HG02970 (cell line): ENCODE data around the gene GGT7.
"Not testable (repeated sequence)": the region's sequence is repeated elsewhere in the genome, so short reads cannot be mapped to it uniquely, and the experiment has no call there.

Experiments used
- ATAC-seq: cut with Tn5 transposase; IDR thresholded peaks from one replicate; pipeline ENCODE4 v1.9.1; 2021; ENCODE audit warnings: mild to moderate bottlenecking, moderate library complexity, moderate number of reproducible peaks; ENCODE audit not compliant: unreplicated experiment, low FRiP score

GGT7 gene

DNA sequence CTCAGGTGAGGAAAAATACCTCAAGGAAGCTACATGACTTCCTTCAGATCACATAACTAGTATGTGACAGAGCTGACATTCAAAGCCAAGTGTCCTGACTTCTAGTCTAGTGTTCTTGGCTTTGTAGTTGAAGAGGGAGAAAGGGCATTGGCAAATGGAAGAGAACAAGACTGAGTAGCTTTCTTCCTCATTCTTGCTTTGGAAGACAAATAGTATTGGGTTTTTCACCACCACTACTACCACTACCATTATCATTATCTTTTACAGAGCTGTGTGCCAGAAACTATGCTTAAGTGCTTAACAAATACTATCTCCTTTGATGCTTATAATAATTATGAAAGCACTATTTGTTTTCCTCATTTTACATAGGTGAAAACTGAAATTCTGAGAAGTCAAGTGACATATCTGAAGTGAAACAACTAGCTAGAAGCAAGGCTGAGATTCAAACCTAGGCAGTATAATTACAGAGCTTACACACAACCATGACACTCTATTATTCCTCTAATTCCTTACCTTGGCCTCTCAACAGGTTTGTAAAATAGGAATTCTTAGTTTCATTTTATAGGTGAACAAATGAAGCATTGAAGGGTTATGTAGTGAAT, 10.5 kb upstream of the GGT7 start:
- no peak for ATAC-seq

DNA sequence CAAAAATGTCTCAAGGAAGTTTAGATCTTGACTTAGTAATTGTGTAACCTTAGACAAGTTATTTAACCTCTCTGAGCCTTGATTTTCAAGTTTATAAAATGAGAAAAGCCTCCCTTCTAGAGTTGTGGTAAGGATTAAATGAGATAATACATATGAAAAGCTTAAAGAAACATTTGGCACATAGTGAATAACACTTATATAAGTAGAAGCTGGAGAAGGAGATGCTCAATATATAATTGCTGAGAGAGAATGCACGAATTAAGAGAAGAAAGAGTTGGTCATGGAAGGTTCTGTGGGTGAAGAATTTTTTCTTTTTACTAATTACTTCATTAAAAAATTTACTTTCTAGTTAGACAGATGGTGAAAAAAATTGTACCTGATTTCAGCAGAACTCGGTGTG, 9.0 kb upstream of the GGT7 start:
- ATAC-seq, result no peak

DNA sequence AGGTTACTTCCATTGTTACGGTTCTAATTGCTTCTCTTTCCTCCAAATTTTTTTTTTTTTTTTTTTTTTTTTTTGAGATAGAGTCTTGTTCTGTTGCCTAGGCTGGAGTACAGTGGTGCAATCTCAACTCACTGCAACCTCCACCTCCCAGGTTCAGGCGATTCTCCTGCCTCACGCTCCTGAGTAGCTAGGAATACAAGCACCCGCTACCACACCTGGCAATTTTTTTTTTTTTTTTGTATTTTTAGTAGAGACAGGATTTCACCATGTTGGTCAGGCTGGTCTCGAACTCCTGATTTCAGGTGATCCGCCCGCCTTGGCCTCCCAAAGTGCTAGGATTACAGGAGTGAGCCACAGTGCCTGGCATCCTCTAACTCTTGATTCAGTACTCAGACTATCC, 8.3 kb upstream of the GGT7 start:
- not testable (repeated sequence) for ATAC-seq

DNA sequence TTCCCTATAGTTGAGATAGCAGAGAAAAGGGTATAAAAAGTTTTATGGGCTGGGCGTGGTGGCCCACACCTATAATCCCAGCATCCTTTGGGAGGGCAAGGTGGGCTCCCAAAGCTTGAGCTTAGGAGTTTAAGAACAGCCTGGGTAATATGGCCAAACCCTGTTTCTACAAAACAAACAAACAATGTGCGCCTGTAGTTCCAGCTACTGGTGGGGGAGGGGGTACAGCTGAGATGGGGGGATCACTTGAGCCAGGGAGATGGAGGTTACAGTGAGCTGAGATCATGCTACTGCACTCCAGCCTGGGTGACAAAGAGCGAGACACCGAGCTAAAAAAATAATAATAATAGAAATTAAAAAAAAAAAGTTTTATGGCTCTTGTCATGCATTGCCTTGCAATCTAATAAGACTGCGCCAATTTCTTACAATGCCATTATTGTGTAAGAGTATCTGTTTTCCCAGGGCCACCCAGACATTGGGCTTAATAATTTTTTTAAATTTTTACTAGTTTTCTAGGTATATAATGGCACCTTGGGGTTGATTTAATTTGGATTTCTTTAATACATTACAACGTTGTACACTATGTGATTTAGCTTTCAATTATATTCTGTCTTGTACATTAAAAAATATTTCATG, 7.7 kb upstream of the GGT7 start:
- no peak for ATAC-seq

DNA sequence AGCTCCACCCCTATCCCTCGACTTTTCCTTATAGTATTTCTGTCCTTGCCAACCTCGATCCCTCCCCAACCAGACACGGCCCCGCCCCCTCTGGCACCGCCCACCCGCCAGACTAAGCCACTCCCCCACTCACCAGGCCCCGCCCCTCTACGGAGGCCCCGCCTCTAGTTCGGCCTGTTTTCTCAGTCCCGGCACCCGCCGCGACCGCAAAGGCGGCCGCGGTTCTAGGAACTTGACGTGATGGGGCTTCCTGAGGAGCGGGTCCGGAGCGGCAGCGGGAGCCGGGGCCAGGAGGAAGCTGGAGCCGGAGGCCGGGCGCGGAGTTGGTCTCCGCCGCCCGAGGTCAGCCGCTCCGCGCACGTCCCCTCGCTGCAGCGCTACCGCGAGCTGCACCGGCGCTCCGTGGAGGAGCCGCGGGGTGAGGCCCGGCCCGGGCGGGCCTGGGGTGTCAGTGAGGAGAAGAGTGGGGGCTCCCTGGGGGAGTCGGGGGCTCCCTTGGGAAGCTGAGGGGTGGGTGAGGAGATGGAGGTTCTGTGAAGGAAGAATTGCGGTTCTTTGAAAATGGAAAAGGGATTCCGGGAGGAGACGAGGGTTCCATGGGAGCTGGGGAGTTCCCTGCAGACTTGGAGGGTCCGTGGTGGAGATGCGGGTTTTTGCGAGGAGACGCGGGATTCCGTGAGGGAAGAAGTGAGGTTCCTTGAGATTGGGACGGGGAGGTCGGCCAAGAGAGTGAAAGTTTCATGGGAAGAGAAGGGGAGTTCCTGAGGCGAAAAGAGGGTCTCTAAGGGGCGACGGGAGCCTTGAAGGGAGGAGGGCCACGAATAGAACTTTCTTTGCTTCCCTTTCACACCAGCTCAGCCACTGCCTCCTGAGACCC, 4.0 kb upstream of the GGT7 start, which contains the start of gene ACSS2:
Gene ACSS2, plus strand, starts transcription at position 207 of the 877 bp plus-strand sequence. Its CDS starts 34 bp downstream, at position 241.
- ATAC-seq, result no peak

DNA sequence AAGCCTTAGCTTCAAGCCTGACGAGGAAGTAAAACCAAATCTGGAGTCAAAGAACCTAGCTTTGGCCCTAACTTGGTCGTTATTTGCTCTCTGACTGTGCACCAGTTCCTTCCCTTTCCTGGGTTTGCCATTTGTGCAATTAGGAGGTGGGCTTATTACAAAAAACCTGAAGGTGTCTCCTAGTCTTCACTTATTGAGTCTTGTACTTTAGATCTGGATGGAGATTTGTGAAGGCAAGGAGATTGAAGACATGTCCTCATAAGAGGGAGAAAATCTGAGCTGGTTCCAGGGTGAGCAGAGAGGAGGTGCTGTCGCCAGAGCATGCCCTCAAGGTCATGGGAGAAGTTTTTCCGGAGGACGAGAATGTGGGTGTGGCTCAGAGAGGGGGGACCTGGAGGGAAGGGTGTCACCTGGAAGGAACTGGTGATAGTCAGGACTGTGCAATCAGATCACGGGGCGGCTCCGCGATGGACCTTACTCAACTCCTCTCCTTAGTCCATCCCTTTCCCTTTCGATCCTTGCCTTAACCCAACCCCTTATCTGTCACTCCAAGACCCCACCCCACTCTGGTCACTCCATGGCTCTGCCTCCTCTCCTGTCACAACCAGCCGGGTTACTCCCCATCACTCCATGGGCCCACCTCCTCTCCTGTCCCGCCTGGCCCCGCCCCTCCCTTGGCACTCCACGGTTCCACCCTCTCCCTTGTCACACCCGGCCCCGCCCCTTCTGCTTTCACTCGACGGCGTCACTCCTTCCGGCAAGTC, 3.2 kb upstream of the GGT7 start:
- peak; percentile 65 for ATAC-seq

DNA sequence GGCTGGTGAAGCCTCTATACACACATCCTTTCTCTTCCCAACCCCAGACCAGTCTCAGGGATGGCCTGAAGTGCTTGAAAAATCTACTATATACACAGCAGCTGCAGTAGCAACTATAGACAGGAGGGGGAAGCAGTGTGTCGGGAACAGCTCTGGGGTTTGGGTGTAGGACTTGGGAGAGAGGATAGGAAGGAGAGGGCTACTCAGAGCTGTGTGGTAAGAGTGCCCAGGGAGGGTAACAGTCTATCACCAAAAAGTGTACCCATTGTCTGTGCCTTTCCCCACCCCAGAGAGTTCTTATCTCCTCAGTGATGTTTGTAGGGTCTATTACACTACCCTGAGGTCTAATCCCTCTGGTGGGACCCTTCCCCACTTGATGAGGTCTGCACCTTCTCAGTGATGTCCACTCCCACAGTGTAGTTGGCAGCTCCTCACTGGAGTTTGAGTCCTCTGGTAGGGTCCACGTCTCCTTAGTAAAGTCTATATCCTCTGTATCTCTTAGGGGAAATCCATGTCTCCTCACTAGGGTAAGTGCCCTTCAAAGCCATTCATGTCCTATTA, 1.5 kb upstream of the GGT7 start:
- no peak for ATAC-seq

DNA sequence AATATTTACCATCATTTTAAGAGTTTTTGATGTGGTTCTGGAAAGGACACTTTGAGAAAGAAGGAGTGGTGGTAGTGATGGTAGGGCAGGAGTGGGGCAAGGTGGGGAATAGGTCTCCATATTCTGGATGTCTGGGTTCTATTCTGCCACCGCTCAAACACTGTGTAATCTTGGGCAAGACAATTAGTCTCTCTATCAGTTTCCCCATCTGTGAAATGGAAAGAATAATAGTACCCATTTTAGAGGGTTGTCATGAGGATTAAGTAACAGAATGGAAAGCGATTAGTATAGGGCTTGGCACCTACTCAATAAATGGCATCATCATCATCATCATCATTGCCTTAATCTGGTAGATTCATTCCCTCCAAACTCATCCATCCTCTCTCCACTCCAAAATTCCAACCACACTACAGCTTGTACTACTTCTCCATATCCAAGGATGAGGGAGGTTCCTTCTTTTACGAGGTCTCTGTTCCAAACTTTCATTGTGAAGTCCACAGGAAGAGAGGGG, 982 bp upstream of the GGT7 start:
- ATAC-seq, result no peak

DNA sequence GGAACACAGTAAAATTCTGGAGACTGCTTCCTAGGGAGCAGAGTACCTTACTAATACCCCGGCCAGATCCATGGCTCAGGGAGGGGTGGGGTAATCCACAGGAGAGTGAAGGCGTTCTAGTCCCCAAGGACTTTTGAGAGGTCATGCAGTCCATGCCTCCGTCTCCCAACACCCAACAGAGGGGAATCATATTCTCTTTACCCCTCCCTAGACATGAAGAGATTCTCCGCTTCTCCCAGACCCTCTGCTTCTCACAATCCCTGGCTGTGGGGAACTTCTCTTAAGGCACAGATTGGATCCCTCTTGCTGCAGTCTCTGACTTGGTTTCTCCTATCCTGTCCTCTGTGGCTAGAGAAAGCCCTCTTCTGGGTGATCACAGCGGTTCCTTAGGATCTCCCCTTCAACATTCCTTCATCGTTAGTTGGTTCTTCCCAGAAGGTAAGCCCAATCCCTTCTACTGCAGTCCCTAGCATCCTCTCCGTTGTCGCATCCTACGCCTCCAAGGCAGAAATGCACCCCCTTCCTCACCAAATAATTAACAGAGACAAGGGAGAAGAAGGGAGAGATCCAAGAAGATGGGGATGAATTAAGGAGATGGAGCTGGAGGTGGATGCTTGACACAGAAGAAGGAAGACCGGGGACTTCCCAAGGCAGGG, 562 bp downstream of the GGT7 start:
- no peak for ATAC-seq

DNA sequence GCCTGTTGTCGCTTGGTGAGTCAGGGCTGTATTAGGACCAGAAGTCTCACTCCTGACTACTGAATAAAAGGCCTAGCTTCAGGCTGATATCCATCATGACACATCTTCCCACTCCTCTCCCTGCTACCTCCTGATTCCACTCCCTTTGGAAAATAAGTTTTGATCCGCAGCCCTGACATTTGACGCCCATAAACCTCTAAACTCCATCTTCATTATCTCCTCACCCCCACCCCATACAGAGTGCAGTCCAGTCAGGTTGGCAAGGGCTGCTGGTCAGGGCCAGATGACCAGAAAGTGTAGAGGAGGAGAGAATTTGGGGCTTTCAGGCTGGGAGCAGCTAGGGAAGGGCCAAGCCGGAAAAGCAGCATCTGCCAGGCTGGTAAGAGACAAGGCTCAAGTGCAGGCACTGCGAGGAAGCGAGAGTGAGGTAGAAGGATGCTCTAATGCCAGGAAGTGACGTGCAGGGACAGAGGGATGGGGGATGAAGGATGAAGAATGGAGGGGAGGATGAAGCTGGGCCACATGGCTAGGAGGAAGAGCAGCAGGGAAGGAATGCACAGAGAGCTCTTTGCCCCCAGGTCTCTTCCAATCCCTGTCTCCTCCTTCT, 1.2 kb downstream of the GGT7 start:
- no peak for ATAC-seq

DNA sequence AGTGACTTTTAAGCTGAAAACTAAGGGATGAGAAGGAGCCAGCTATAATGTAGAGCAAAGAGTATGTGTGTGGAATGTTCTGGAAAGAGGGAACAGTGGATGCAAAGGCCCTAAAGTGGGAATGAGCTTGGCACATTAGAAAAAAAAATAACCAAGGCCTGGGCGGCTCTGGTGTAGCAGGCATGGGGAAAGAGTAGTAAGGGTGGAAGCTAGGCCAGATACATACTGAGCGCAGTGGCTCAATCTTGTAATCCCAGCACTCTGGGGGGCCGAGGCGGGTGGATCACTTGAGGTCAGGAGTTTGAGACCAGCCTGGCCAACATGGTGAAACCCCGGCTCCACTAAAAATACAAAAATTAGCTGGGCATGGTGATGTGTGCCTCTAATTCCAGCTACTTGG, 8.4 kb downstream of the GGT7 start:
- no peak for ATAC-seq

DNA sequence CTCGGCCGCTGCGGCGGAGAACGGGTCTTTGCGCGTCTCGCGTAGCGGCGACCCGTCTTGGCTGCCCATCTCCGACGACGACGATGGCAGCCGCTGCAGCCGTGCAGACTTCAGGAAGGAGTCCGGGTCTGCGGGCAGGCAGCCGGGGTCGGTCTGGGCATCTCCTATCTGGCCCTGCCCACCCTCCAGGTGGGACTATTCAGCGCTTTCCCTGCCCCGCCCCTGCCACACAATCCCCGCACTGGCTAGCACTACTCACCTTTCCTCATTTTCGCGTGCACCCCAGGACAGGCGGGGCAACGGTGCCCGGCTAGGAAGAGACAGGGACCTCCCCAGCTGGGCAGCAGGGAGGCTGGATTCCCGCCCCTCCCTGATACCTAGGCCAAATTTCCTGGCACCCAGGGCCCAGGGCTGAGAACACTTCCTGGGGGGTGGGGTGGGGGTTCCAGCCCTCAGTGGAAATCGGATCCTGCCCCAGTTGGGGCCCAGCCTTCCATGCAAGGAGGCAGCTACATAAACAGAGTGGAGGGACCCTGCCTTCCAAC, 9.2 kb downstream of the GGT7 start:
- ATAC-seq, result no peak

DNA sequence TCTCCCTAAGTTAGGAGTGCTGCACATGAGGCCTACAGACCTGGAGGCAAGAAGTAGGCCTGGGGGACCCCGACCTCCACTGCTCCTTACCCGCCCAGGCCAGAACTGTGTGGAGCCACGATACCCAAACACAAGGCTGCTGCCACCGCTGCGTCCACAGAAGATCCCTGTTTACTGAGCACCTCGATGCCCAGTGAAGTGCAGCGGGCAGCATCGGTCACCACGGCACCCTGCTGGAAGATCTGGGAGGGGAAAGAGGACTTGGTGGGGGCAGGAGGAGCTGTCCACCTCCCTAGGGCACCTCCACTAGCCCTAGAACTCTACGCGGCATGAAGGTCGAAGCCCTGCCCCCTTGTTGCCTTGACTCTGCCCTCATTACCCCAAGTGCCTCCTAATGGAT, 9.9 kb downstream of the GGT7 start:
- ATAC-seq, result no peak

DNA sequence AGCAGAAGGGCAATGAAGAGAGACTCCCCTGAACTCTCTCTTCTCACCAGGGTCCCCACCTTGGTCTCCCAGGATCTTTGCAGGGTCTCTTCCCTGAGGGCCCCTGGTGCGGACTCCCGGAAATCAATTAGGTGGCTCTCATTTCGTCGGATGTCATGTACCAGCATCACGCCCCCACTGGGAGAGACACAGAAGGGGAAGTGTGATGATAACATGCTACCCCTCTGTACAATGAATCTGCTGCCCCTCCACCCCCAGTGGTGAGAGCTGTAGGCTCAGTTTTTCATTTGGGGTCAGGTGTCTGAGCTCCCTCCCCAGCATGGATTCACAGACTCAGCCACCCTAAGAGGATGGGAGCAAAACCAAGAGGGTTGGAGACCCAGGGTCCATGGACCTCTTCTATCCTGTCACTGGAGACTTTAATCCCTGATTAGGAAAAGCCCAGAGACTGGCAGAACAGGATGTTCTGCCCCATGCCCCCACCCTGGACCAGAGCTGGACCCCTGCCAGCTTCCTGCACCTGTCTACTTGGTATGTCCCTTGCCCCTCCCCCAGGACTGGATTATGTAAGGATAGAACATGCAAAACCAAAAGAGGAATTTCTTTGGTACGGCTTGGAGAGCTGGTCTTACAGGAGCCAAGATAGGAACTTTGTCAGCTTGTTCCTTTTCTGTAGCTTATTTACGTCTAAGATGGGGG, 11.1 kb downstream of the GGT7 start:
- no peak for ATAC-seq

DNA sequence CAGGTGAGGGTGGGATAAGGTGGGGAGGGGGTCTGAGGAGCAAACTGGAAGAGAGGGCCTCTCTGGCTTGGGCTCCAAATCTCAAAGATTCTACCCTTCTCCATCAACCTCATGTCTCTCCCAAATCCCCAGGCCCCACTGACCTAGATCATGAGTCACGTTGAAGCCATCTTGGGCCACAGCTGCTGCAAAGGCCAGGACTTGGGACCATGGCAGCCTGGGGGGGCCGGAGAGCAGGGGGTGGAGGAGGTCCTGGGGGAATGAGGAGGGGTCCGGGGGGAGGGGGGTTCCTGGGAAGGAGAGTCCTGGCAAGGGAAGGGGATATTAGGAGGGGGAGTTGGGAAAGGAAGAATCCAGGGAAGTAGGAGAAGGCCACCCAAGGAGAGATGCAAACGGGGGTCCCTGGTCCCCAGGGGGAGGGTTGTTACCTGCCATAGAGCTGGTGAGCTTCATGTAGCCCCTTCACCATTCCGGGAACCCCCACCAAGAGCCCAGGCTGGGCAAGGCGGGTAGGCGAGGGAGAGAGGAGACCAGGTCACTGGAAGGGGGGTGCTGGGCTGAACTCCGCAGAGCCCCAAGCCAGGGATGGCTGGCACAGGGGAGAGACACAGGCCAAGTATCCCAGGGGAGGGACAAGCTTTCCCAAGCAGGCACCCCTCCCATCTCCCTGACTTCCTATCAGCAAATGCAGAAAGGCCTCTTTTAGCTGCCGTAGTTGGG, 12.7 kb downstream of the GGT7 start:
- ATAC-seq, result no peak

DNA sequence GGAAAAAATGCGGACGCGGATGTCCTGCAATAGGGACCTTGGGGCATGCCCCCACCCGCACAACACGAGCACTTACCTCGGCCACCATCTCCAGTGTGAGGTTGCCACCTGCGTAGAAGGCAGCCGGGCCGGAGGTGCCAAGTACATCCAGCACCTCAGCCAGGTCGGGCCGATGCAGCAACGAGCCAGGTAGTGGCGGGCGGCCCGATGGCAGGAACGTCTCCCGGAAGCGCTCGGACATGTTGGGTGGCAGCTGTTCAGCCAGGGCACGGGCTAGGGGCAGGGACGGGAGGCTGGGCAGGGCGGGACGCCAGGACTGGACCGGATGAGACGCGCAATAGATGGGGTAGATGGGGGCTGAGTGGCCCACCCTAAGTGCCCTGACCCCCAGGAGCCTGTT, 13.3 kb downstream of the GGT7 start:
- no peak for ATAC-seq

DNA sequence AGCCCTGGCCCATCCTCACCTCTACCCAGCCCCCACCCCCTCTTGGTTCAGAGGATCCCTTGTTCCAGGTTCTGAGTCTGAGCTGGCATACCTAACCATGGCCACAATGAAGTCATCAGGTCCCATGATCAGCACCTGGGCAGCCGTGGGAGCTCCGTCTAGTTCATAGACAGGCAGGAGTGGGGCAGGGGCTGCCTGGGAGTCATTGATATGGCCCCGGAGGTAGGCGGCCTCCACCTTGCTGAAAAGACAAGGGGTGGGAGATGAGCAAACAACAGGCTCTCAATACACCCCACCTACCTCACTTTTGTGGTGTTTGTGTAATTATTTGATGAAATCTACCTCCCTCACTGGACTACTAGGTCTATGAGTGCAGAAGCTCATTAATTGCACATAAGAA, 20.4 kb downstream of the GGT7 start:
- ATAC-seq, result no peak

DNA sequence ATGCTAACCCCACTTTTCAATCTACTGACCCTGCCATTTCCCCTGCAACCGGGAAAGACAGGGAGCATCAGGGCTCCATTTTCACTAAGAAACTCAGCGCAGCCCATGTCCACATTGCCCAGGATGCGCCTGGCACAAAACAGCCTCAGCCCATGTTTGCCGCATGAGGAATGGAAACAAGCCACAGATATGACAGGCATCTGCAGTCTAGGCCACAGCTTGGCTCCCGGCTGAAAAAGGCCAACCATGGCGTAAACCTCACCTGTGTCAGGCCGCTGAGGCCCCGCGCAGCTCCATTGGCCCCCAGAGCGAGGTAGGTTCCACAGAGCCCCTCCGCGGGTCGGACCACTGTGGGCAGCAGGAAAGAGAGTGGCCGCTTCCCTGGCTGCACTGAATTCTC, 21.7 kb downstream of the GGT7 start:
- ATAC-seq, result no peak
